HK-2 (cell line): ENCODE data around the gene GPR139.

ENCODE experiments used
- DNase-seq: peaks from one replicate; pipeline ENCODE4 v3.0.0-alpha.2; 2018; ENCODE audit not compliant: unreplicated experiment

The GPR139 gene

GRCh38 chr16:20053336-20053735, 20.4 kb downstream of the GPR139 start:
- DNase-seq = no peak

- DNase-seq = no peak
Measured at GRCh38 chr16:20051611-20052010, 22.1 kb downstream of the GPR139 start.

GRCh38 chr16:20051147-20051546, 22.5 kb downstream of the GPR139 start:
- no peak for DNase-seq

GRCh38 chr16:20049831-20050230, 23.9 kb downstream of the GPR139 start:
- no peak for DNase-seq

GRCh38 chr16:20045886-20046285, 27.8 kb downstream of the GPR139 start:
- no peak for DNase-seq

- DNase-seq = peak; percentile 5
Measured at GRCh38 chr16:20042848-20043247, 30.8 kb downstream of the GPR139 start.

GRCh38 chr16:20041924-20042596, 31.6 kb downstream of the GPR139 start:
- DNase-seq = no peak

- no peak for DNase-seq
Measured at GRCh38 chr16:20040011-20040410, 33.7 kb downstream of the GPR139 start.

GRCh38 chr16:20029611-20030010, 44.1 kb downstream of the GPR139 start:
- DNase-seq = no peak

GRCh38 chr16:20026361-20027072, 47.2 kb downstream of the GPR139 start:
- no peak for DNase-seq

- DNase-seq = no peak
Measured at GRCh38 chr16:20023190-20023589, 50.5 kb downstream of the GPR139 start.

GRCh38 chr16:20020976-20021375, 52.7 kb downstream of the GPR139 start:
- no peak for DNase-seq

- DNase-seq = no peak
Measured at GRCh38 chr16:20020083-20020482, 53.6 kb downstream of the GPR139 start.

- DNase-seq = no peak
Measured at GRCh38 chr16:20016234-20016633, 57.5 kb downstream of the GPR139 start.

- no peak for DNase-seq
Measured at GRCh38 chr16:20004931-20005330, 68.8 kb downstream of the GPR139 start.

GRCh38 chr16:20002936-20003335, 70.8 kb downstream of the GPR139 start:
- no peak for DNase-seq

- no peak for DNase-seq
Measured at GRCh38 chr16:20001856-20002707, 71.6 kb downstream of the GPR139 start.

- no peak for DNase-seq
Measured at GRCh38 chr16:19997734-19998133, 76.0 kb downstream of the GPR139 start.

- DNase-seq = no peak
Measured at GRCh38 chr16:19997264-19997663, 76.4 kb downstream of the GPR139 start.

- DNase-seq = no peak
Measured at GRCh38 chr16:19994466-19995170, 79.1 kb downstream of the GPR139 start.

- DNase-seq = no peak
Measured at GRCh38 chr16:19991614-19992013, 82.1 kb downstream of the GPR139 start.

- DNase-seq = no peak
Measured at GRCh38 chr16:19984135-19984534, 89.6 kb downstream of the GPR139 start.
